ENCODE results near the gene S100A11. TPM values are rescaled to one million over a fixed set of nuclear protein-coding genes. Genes with fewer than 3 reads are reported as not detected.
A peak's percentile ranks its signal among the peaks of the same experiment; 100 is the strongest.

S100A11 gene
- total RNA-seq, 4 donors from 2014 or later, result 431 to 722 (median 606) TPM

GRCh38 chr1:152034324-152034653 lies 2.5 kb downstream of the S100A11 start:
- Histone ChIP-seq H3K4me3 (peak overlapping the region; percentile 76), H3K27ac (peak overlapping the region; percentile 96), H3K36me3 (peaks cover 36% of the 10 kb centered on the region), H3K27me3 (no peaks in the 10 kb centered on the region), H3K9me3 (no peaks in the 10 kb centered on the region), H3K4me1 (peaks cover 44% of the 10 kb centered on the region)
- WGBS, result 17% methylated on average over 1 of the region's 1 CpG
- DNase-seq (ENCODE audit: low spot score in 2 of 2), result no peak
- TF ChIP-seq CTCF (IDR thresholded peaks at IDR 0.05) (no peak), POLR2A (IDR thresholded peaks at IDR 0.05) (no peak), EP300 (IDR thresholded peaks at IDR 0.05) (no peak), POLR2AphosphoS5 (IDR thresholded peaks at IDR 0.05) (no peak)

- no peaks in the 10 kb centered on the region for H3K9me3 ChIP-seq
- TF ChIP-seq POLR2AphosphoS5 (IDR thresholded peaks at IDR 0.05) (no peak), POLR2A (IDR thresholded peaks at IDR 0.05) (no peak), EP300 (IDR thresholded peaks at IDR 0.05) (no peak), CTCF (IDR thresholded peaks at IDR 0.05) (no peak)
- H3K4me3 ChIP-seq, result no peak overlapping the region
- 89% methylated on average over 4 of the region's 4 CpGs for WGBS
- H3K36me3 ChIP-seq, result peaks cover 36% of the 10 kb centered on the region
- no peaks in the 10 kb centered on the region for H3K27me3 ChIP-seq
- H3K4me1 ChIP-seq, result peaks cover 28% of the 10 kb centered on the region
- no peak overlapping the region for H3K27ac ChIP-seq
- DNase-seq (ENCODE audit: low spot score in 2 of 2), result no peak
Measured at GRCh38 chr1:152029929-152030211, 6.9 kb downstream of the S100A11 start.

- no peak for TF ChIP-seq CTCF (IDR thresholded peaks at IDR 0.05)
- no peak for TF ChIP-seq POLR2AphosphoS5 (IDR thresholded peaks at IDR 0.05)
- no peak for TF ChIP-seq POLR2A (IDR thresholded peaks at IDR 0.05)
- Histone ChIP-seq H3K27me3 (no peaks in the 10 kb centered on the region), H3K4me3 (no peak overlapping the region), H3K36me3 (peaks cover 36% of the 10 kb centered on the region), H3K4me1 (peaks cover 28% of the 10 kb centered on the region), H3K27ac (no peak overlapping the region), H3K9me3 (no peaks in the 10 kb centered on the region)
- DNase-seq (ENCODE audit: low spot score in 2 of 2), result no peak
- 80% methylated on average over 8 of the region's 8 CpGs for WGBS
Measured at GRCh38 chr1:152029144-152029928, 7.5 kb downstream of the S100A11 start.

- DNase-seq (ENCODE audit: low spot score in 2 of 2), result no peak
- WGBS, result 48% methylated on average over 3 of the region's 3 CpGs
- H3K9me3 ChIP-seq, result no peaks in the 10 kb centered on the region
- TF ChIP-seq CTCF (IDR thresholded peaks at IDR 0.05) (no peak), POLR2A (IDR thresholded peaks at IDR 0.05) (no peak), POLR2AphosphoS5 (IDR thresholded peaks at IDR 0.05) (no peak), EP300 (IDR thresholded peaks at IDR 0.05) (no peak)
- H3K4me3 ChIP-seq, result no peak overlapping the region
- H3K4me1 ChIP-seq, result peaks cover 16% of the 10 kb centered on the region
- H3K27ac ChIP-seq, result no peak overlapping the region
- peaks cover 15% of the 10 kb centered on the region for H3K36me3 ChIP-seq
- H3K27me3 ChIP-seq, result no peaks in the 10 kb centered on the region
Measured at GRCh38 chr1:152026895-152027294, 9.9 kb downstream of the S100A11 start.

GRCh38 chr1:152024223-152024622 lies 12.6 kb downstream of the S100A11 start:
- Histone ChIP-seq H3K36me3 (no peaks in the 10 kb centered on the region), H3K27ac (peak overlapping the region; percentile 59), H3K4me3 (no peak overlapping the region), H3K9me3 (no peaks in the 10 kb centered on the region), H3K27me3 (no peaks in the 10 kb centered on the region), H3K4me1 (peaks cover 16% of the 10 kb centered on the region)
- 38% methylated on average over 4 of the region's 4 CpGs for WGBS
- no peak for TF ChIP-seq CTCF (IDR thresholded peaks at IDR 0.05)
- no peak for TF ChIP-seq POLR2AphosphoS5 (IDR thresholded peaks at IDR 0.05)
- no peak for TF ChIP-seq POLR2A (IDR thresholded peaks at IDR 0.05)
- TF ChIP-seq EP300 (IDR thresholded peaks at IDR 0.05), result no peak
- DNase-seq (ENCODE audit: low spot score in 2 of 2), result no peak

Measured in suprapubic skin (tissue), 4 donors.